Tibial artery (tissue), 4 donors: Measurements from ENCODE around the gene UNC13B.
"Not testable (repeated sequence)": the region's sequence is repeated elsewhere in the genome, so short reads cannot be mapped to it uniquely, and the experiment has no call there.

Experiments
- DNase-seq, 2 donors: peaks; one replicate each; pipeline ENCODE4 v3.0.0-alpha.2; 2019
- H3K27ac ChIP-seq, 2 donors: fragments of 200-600 bp; sonication (generic) in 1 of 2; 1 replicate in 1 of 2; 2 replicates in 1 of 2; pipeline ENCODE4 v1.5.1; 2018 to 2019; ENCODE audit warnings: mild to moderate bottlenecking in 1 of 2
- H3K27me3 ChIP-seq, 2 donors: fragments of 200-600 bp; sonication (generic) in 1 of 2; one replicate each; pipeline versions ENCODE4 v1.5.1 to v1.6.0; 2016 to 2019
- H3K36me3 ChIP-seq, 3 donors: fragments of 200-600 bp; sonication (generic) in 2 of 3; one replicate each; pipeline ENCODE4 v1.5.1; 2016 to 2019; ENCODE audit warnings: mild to moderate bottlenecking in 2 of 3
- H3K4me1 ChIP-seq, 4 donors: fragments of 200-600 bp; sonication (generic) in 2 of 4; 1 replicate in 3 of 4; 2 replicates in 1 of 4; pipeline ENCODE4 v1.5.1; 2016 to 2019
- H3K4me3 ChIP-seq, 2 donors: fragments of 200-600 bp; sonication (generic) in 1 of 2; 1 replicate in 1 of 2; 2 replicates in 1 of 2; pipeline ENCODE4 v1.5.1; 2018 to 2019; ENCODE audit warnings: mild to moderate bottlenecking in 2 of 2
- H3K9me3 ChIP-seq, 3 donors: fragments of 200-600 bp; sonication (generic) in 1 of 3; one replicate each; pipeline ENCODE4 v1.5.1; 2016 to 2019
- intact Hi-C: fragments of 100-400 bp; cut with DNase I; formaldehyde crosslinking; loops from one replicate; pipeline ENCODE4 v1.15.0; 2023; ENCODE audit warnings: low total_unique reads
- TF ChIP-seq, protein P1 (sequence below), 2 experiments: fragments of 200-600 bp in 1 of 2; fragments of 450-650 bp in 1 of 2; IDR thresholded peaks; one replicate each; pipeline ENCODE4 v1.5.1; 2017 to 2019; ENCODE audit warnings: antibody characterized with exemption in 2 of 2, mild to moderate bottlenecking in 1 of 2, moderate library complexity in 1 of 2

UNC13B gene

GRCh38 chr9:35172878-35173277 lies 11.1 kb downstream of the UNC13B start:
- intact Hi-C loops, result no loop called here
- TF ChIP-seq, protein P1, sequence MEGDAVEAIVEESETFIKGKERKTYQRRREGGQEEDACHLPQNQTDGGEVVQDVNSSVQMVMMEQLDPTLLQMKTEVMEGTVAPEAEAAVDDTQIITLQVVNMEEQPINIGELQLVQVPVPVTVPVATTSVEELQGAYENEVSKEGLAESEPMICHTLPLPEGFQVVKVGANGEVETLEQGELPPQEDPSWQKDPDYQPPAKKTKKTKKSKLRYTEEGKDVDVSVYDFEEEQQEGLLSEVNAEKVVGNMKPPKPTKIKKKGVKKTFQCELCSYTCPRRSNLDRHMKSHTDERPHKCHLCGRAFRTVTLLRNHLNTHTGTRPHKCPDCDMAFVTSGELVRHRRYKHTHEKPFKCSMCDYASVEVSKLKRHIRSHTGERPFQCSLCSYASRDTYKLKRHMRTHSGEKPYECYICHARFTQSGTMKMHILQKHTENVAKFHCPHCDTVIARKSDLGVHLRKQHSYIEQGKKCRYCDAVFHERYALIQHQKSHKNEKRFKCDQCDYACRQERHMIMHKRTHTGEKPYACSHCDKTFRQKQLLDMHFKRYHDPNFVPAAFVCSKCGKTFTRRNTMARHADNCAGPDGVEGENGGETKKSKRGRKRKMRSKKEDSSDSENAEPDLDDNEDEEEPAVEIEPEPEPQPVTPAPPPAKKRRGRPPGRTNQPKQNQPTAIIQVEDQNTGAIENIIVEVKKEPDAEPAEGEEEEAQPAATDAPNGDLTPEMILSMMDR (IDR thresholded peaks at IDR 0.05), result no peak
- peaks cover 0 to 5% (median 0%) of the 10 kb centered on the region in 4 donors for H3K4me1 ChIP-seq
- H3K36me3 ChIP-seq, result peaks cover 0 to 5% (median 0%) of the 10 kb centered on the region in 3 donors
- H3K27ac ChIP-seq, result no peak overlapping the region
- DNase-seq, result no peak
- H3K9me3 ChIP-seq, result no peaks in the 10 kb centered on the region
- no peaks in the 10 kb centered on the region for H3K27me3 ChIP-seq
- no peak overlapping the region for H3K4me3 ChIP-seq

GRCh38 chr9:35177520-35177919 lies 15.7 kb downstream of the UNC13B start:
- intact Hi-C loops, result no loop called here

DNA sequence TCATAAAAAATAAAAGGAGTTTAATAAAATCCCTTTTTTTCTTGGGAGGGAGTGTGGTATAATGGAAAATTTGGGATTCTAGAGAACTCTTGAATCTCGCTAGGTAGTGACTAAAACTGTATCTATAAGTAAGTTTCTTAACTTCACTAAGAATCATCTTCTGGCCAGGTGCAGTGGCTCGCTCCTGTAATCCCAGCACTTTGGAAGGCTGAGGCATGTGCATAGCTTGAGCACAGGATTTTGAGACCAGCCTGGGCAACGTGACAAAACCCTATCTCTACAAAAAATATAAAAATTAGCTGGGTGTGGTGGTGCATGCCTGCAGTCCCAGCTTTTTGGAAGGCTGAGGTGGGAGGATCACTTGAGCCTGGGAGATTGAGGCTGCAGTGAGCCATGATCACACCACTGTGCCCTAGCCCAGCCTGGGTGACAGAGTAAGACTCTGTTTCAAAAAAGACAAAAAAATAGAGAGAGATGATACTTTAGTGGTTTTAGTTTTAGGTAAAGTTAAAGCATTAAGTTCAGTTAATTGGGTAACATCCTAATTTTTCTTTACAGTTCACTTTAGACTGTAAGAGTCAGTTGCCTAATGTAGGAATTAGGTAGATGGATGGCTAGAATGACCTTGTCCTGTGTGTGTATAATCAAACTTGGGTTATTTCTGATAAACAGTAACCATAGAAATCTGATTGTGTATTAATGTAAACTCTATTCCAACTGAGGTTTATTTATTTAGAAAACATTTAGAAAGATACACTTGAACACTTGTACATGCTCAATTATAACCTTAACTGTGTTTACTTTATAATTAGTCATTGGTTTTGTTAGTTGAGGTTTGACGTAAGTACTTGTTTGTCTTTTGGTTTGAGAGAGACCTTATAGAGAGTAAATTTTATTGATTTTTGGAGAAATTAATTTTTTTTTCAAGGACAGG lies 17.8 kb downstream of the UNC13B start:
- Histone ChIP-seq H3K4me1 (no peaks in the 10 kb centered on the region), H3K4me3 (no peak overlapping the region), H3K27me3 (no peaks in the 10 kb centered on the region), H3K9me3 (no peaks in the 10 kb centered on the region), H3K27ac (no peak overlapping the region), H3K36me3 (no peaks in the 10 kb centered on the region)
- TF ChIP-seq, protein P1 (IDR thresholded peaks at IDR 0.05), result no peak
- no peak for DNase-seq
- intact Hi-C loops, result no loop called here

More at GRCh38 chr9:35177520-35177919, 15.7 kb downstream of the UNC13B start:
- no peaks in the 10 kb centered on the region for H3K36me3 ChIP-seq
- DNase-seq, result no peak
- peaks cover 0 to 4% (median 0%) of the 10 kb centered on the region in 4 donors for H3K4me1 ChIP-seq
- no peak overlapping the region for H3K27ac ChIP-seq
- H3K27me3 ChIP-seq, result no peaks in the 10 kb centered on the region
- TF ChIP-seq, protein P1 (IDR thresholded peaks at IDR 0.05), result no peak
- no peak overlapping the region for H3K4me3 ChIP-seq
- no peaks in the 10 kb centered on the region for H3K9me3 ChIP-seq

GRCh38 chr9:35180801-35181200 lies 19.0 kb downstream of the UNC13B start:
- H3K4me3 ChIP-seq, result no peak overlapping the region
- intact Hi-C loops, result no loop called here
- no peaks in the 10 kb centered on the region for H3K4me1 ChIP-seq
- TF ChIP-seq, protein P1 (IDR thresholded peaks at IDR 0.05), result no peak
- H3K36me3 ChIP-seq, result no peaks in the 10 kb centered on the region
- H3K27ac ChIP-seq, result no peak overlapping the region
- no peaks in the 10 kb centered on the region for H3K9me3 ChIP-seq
- no peaks in the 10 kb centered on the region for H3K27me3 ChIP-seq
- no peak for DNase-seq

GRCh38 chr9:35182401-35182800 lies 20.6 kb downstream of the UNC13B start:
- H3K36me3 ChIP-seq, H3K27ac ChIP-seq, DNase-seq, intact Hi-C loops, H3K4me1 ChIP-seq, H3K27me3 ChIP-seq, H3K4me3 ChIP-seq, H3K9me3 ChIP-seq: not testable (repeated sequence)

- not testable (repeated sequence) for DNase-seq, H3K27ac ChIP-seq, H3K4me1 ChIP-seq
Observed at GRCh38 chr9:35182996-35183754, 21.4 kb downstream of the UNC13B start.

GRCh38 chr9:35183755-35184480 lies 22.1 kb downstream of the UNC13B start:
- DNase-seq, H3K27me3 ChIP-seq, H3K4me3 ChIP-seq, H3K36me3 ChIP-seq, intact Hi-C loops, H3K9me3 ChIP-seq, H3K4me1 ChIP-seq, H3K27ac ChIP-seq: not testable (repeated sequence)

More at GRCh38 chr9:35182996-35183754, 21.4 kb downstream of the UNC13B start:
- H3K9me3 ChIP-seq, H3K36me3 ChIP-seq, intact Hi-C loops, H3K4me3 ChIP-seq, H3K27me3 ChIP-seq: not testable (repeated sequence)
